ENCODE data around the gene PSG7.
"Not testable (repeated sequence)": the region's sequence is repeated elsewhere in the genome, so short reads cannot be mapped to it uniquely, and the experiment has no call there.

PSG7 gene

GRCh38 chr19:42912941-42913340, 24.1 kb downstream of the PSG7 start:
- DNase-seq, result not testable (repeated sequence)

GRCh38 chr19:42911731-42912130, 25.3 kb downstream of the PSG7 start:
- not testable (repeated sequence) for DNase-seq

DNA sequence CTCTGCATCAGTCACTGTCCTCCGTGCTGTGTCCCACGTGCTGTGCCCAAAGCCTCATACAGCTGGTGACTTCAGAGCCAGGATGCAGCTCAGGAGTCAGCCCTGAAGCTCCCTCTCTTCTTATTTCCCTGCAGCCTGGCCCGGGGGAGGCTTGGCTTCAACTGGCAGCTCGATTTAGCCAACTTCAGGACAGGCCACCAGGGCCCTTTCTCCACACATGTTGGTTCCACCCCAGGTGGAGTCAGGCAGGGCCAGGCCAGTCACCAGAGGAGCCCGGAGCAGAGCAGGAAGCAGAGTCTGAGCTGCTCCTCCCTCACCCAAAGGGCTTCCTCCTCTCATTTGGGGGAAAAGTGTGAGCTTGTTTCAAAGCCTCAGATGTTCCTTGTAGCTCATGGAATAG, 30.8 kb downstream of the PSG7 start:
- not testable (repeated sequence) for DNase-seq

GRCh38 chr19:42900561-42900960, 36.4 kb downstream of the PSG7 start:
- not testable (repeated sequence) for DNase-seq

DNA sequence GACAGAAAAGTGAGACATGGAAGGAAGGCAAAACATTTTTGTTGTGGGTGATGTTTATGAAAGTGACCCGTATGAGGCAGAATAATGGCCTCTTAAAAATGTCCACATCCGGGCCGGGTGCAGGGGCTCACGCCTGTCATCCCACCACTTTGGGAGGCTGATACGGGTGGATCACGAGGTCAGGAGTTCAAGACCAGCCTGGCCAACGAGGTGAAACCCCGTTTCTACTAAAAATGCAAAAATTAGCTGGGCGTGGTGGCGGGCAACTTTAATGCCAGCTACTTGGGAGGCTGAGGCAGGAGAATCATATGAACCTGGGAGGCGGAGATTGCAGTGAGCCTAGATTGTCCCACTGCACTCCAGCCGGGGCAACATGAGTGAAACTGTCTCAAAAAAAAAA, 37.3 kb downstream of the PSG7 start:
- DNase-seq, result not testable (repeated sequence)

DNA sequence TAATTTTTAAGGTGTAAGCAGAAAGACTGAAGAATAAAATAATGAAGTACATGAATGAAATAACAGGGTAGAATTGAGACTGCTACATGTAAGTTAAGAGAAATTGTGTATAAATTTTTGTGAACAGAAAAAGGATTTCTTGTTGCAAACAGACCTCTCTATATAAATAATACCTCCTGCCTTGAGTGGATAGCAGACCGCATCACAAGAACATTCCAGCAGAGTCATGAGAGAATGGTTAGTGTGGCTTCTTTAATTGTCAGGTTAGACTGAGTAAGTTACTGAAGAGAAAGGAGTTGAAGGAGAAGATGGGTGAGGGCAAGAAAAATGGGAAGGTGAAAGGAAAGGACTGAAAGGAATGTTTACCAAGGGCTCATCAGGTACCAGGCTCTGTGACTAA, 37.9 kb downstream of the PSG7 start:
- DNase-seq, result not testable (repeated sequence)

- not testable (repeated sequence) for DNase-seq
Measured at GRCh38 chr19:42898656-42899055, 38.4 kb downstream of the PSG7 start.

- not testable (repeated sequence) for DNase-seq
Measured at GRCh38 chr19:42897729-42898128, 39.3 kb downstream of the PSG7 start.

GRCh38 chr19:42890446-42890845, 46.6 kb downstream of the PSG7 start:
- DNase-seq, result not testable (repeated sequence)

GRCh38 chr19:42887876-42888445, 49.0 kb downstream of the PSG7 start:
- DNase-seq, result not testable (repeated sequence)

- not testable (repeated sequence) for DNase-seq
Measured at GRCh38 chr19:42882730-42883129, 54.3 kb downstream of the PSG7 start.

- not testable (repeated sequence) for DNase-seq
Measured at GRCh38 chr19:42882010-42882409, 55.0 kb downstream of the PSG7 start.

DNA sequence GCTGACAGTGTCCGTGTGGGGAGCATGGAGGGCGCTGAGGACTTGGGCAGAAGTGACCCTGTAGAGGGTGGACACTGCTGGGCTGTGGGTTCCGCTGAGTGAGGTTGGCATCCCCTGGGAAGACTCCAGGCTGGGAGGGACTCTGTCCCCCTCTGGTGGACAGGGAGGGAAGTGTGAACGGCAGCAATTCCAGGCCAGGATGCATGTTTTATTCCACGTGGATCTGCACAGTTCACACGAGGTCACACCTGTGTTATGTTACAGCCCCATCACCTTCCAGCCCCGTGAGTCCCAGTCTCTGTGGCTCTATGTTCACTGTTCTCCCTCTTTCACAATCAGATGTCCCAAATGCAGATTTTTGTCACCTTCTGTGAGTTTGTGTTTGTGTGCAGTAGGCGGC, 55.7 kb downstream of the PSG7 start:
- DNase-seq, result peak; percentile 4

- not testable (repeated sequence) for DNase-seq
Measured at GRCh38 chr19:42880621-42881020, 56.4 kb downstream of the PSG7 start.

DNA sequence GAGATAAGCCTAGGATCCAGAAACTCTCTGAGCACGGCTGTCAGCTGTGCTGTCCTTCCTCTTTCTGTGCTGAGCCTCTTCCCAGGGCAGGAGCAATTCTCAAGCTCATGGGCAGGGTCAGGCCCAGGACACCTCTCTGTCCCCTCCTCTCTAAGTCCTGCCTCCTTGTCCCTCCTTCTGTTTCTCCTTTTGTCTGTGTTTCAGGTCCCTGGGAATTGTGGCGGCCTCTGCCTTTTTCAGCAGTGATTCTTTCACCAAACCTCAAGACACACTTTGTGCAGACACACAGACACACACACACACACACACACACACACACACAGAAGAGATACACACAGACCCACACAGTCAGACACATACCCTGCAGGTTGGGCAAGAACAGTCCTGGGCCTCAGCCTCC, 57.4 kb downstream of the PSG7 start, which contains the start of gene PSG1:
TSS of gene PSG1 (minus strand) at position 101 of the 400 bp plus-strand sequence. CDS start 132 bp downstream, outside the sequence.
- DNase-seq, result no peak

GRCh38 chr19:42876596-42876995, 60.4 kb downstream of the PSG7 start:
- DNase-seq, result not testable (repeated sequence)

DNA sequence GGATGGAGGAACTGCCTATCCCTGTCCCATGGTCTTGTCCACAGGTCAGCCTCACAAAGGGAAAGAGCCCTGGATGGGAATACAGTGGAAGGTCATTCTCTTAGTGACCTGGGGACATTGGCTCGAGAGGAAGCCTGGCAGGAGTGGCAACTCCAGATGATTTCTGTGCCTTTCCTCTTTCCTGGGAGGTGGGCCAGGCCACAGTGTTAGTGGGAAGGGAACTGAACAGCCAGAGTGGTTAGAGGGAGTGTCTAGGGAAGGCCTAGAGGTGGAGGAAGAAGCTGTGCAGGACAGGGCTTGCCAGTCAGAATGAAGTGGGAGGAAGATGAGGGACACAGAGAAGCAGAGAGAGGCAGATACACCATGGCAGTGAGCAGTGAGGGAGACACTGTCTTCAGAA, 61.1 kb downstream of the PSG7 start:
- not testable (repeated sequence) for DNase-seq

- DNase-seq, result not testable (repeated sequence)
Measured at GRCh38 chr19:42874901-42875813, 61.9 kb downstream of the PSG7 start.

GRCh38 chr19:42874136-42874535, 62.9 kb downstream of the PSG7 start:
- DNase-seq, result not testable (repeated sequence)
